A673 (cell line): ENCODE data around the gene CROCC2. TPM values are rescaled to one million over a fixed set of nuclear protein-coding genes. Genes with fewer than 3 reads are reported as not detected.

Source experiments
- BruUV-seq: library from RNA; stranded (reverse); fragments of 400-500 nt; replicated peaks from 2 replicates; lab custom pipeline; 2021; lab: Mats Ljungman, UMichigan
- CTCF ChIA-PET: fragments of 300-600 bp; sonication (Branson Sonifier 250); formaldehyde crosslinking; loops from one replicate; lab custom pipeline; 2022; ENCODE audit warnings: antibody characterized with exemption; lab: Charles Lee
- POLR2A ChIA-PET: fragments of 300-600 bp; sonication (Branson Sonifier 250); formaldehyde crosslinking; loops from one replicate; lab custom pipeline; 2022; ENCODE audit warnings: antibody characterized with exemption; ENCODE audit not compliant: low non-redundant PET; lab: Charles Lee
- DNase-seq: peaks from one replicate; pipeline ENCODE4 v3.0.0-alpha.2; 2015; ENCODE audit warnings: low spot score
- H3K27ac ChIP-seq: fragments of 200-600 bp; sonication (generic); 2 replicates; pipeline ENCODE4 v1.5.1; 2016; ENCODE audit warnings: mixed run types, low read depth, mild to moderate bottlenecking, mixed read lengths, antibody characterized with exemption, low read length; ENCODE audit not compliant: poor library complexity, severe bottlenecking
- H3K27me3 ChIP-seq: fragments of 200-600 bp; sonication (generic); replicated peaks from 2 replicates; pipeline ENCODE4 v1.6.1; 2017; ENCODE audit warnings: mixed run types, low read depth, mild to moderate bottlenecking, mixed read lengths, antibody characterized with exemption, low read length; ENCODE audit not compliant: insufficient read depth, poor library complexity
- H3K36me3 ChIP-seq: fragments of 200-600 bp; sonication (generic); 2 replicates; pipeline ENCODE4 v1.6.1; 2016; ENCODE audit warnings: mixed run types, mild to moderate bottlenecking, mixed read lengths, antibody characterized with exemption, low read length; ENCODE audit not compliant: insufficient read depth, poor library complexity, severe bottlenecking
- H3K4me1 ChIP-seq: fragments of 200-600 bp; sonication (generic); 2 replicates; pipeline ENCODE4 v1.6.1; 2017; ENCODE audit warnings: mixed run types, mild to moderate bottlenecking, mixed read lengths, antibody characterized with exemption, low read length; ENCODE audit not compliant: insufficient read depth, poor library complexity, severe bottlenecking
- H3K4me3 ChIP-seq: fragments of 200-600 bp; sonication (generic); 2 replicates; pipeline ENCODE4 v1.5.1; 2016; ENCODE audit warnings: low read depth, mixed run types, mild to moderate bottlenecking, mixed read lengths, low read length; ENCODE audit not compliant: poor library complexity, severe bottlenecking
- H3K9me3 ChIP-seq: fragments of 200-600 bp; sonication (generic); 2 replicates; pipeline ENCODE4 v1.6.1; 2016; ENCODE audit warnings: mixed run types, low read depth, mild to moderate bottlenecking, mixed read lengths, antibody characterized with exemption, low read length; ENCODE audit not compliant: poor library complexity, severe bottlenecking
- EZH2 ChIP-seq: fragments of 200-600 bp; sonication (generic); IDR thresholded peaks from 2 replicates; pipeline ENCODE4 v1.6.1; 2017; ENCODE audit warnings: borderline replicate concordance, low read depth, mild to moderate bottlenecking, mixed read lengths, antibody characterized with exemption, low read length; ENCODE audit not compliant: poor library complexity, severe bottlenecking
- intact Hi-C: fragments of 100-400 bp; cut with micrococcal nuclease; formaldehyde crosslinking; loops from one replicate; pipeline ENCODE4 v1.10.0; 2022; ENCODE audit not compliant: unreplicated experiment
- total RNA-seq: library from RNA; stranded (reverse); gene quantifications from 2 replicates; pipeline ENCODE4 v1.2.3, GENCODE V29; 2021
- TF ChIP-seq, protein P1 (sequence below): fragments of 300-800, 200-600 bp; sonication (generic); conservative IDR thresholded peaks from 2 replicates; pipeline ENCODE4 v1.5.1; 2017; ENCODE audit warnings: low read depth, mild to moderate bottlenecking, antibody characterized with exemption, low read length, moderate library complexity, mixed read lengths

CROCC2 gene
- total RNA-seq, 1 experiment from 2014 or later = not detected

DNA sequence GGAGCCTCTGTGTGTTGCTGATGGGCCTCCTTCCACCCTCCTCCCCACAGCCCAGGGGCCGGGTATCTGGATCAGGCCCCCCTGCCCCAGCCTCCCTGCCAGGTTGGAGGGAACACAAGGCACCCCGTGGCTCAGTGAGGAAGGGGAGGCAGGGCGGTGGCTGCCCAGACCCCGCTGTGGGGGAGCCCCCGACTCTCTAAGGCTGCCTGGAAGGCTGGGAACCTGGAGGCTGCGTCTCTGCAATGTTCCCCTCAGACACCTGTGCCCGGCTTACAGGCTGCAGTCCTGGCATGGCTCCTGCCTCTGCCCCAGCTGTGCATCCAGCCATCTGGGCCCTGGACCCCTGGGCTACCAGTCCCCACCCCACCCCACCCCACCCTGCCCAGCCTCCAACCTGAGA lies 9.7 kb upstream of the CROCC2 start:
- intact Hi-C loops = no loop called here
- ChIA-PET POLR2A (no interaction called here), CTCF (no interaction called here)

DNA sequence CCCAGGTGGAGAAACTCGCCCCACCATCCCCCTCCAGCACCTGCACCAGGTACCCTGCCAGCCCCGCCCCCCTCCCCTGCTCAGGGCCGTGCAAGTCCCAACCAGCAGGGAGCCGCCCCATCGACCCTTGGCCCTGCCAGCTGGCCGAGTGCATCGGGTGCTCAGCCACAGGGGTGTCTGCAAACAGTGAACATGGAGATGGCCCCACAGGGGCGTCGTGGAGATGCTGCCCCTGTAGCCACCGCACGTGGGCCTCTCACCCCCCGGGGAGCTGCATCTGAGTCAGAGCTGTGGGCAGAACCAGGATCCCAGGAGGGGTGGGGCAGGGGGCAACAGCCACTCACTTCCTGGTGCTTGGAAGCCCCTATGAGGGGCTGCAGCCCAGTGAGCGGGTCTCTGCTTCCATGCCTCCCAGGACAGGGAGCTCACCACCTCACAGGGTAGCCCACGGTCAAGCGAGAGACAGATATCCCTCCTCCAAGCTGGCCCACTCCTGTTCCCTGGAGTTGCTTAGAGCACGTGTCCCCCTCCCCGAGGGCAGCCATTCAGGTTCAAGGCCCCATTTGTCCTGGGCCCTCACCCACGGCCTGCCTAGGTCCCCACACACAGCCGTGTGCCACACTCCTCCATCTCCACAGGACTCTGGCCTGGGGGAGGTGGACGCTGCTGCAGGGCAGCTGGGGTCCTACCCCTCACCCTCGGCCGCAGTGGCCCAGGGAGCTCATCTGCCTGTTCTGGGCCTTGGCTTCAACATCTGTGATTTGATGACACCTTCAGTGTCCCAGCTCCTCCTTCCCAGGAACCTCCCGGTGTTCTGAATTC lies 9.1 kb upstream of the CROCC2 start:
- H3K27ac ChIP-seq = no peak overlapping the region
- H3K9me3 ChIP-seq = no peaks in the 10 kb centered on the region
- CTCF ChIA-PET = no interaction called here
- no peaks in the 10 kb centered on the region for H3K4me1 ChIP-seq
- H3K36me3 ChIP-seq = no peaks in the 10 kb centered on the region
- intact Hi-C loops = no loop called here
- no peak for DNase-seq
- TF ChIP-seq EZH2 = no peak
- TF ChIP-seq, protein P1, sequence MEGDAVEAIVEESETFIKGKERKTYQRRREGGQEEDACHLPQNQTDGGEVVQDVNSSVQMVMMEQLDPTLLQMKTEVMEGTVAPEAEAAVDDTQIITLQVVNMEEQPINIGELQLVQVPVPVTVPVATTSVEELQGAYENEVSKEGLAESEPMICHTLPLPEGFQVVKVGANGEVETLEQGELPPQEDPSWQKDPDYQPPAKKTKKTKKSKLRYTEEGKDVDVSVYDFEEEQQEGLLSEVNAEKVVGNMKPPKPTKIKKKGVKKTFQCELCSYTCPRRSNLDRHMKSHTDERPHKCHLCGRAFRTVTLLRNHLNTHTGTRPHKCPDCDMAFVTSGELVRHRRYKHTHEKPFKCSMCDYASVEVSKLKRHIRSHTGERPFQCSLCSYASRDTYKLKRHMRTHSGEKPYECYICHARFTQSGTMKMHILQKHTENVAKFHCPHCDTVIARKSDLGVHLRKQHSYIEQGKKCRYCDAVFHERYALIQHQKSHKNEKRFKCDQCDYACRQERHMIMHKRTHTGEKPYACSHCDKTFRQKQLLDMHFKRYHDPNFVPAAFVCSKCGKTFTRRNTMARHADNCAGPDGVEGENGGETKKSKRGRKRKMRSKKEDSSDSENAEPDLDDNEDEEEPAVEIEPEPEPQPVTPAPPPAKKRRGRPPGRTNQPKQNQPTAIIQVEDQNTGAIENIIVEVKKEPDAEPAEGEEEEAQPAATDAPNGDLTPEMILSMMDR = no peak
- no peak overlapping the region for H3K4me3 ChIP-seq
- no TSS peak for BruUV-seq
- POLR2A ChIA-PET = no interaction called here
- H3K27me3 ChIP-seq = no peaks in the 10 kb centered on the region

More for the DNA sequence above, 9.7 kb upstream of the CROCC2 start:
- TF ChIP-seq, protein P1 = no peak
- TF ChIP-seq EZH2 = no peak
- Histone ChIP-seq H3K27ac (no peak overlapping the region), H3K9me3 (no peaks in the 10 kb centered on the region), H3K36me3 (no peaks in the 10 kb centered on the region), H3K4me3 (no peak overlapping the region), H3K4me1 (no peaks in the 10 kb centered on the region), H3K27me3 (no peaks in the 10 kb centered on the region)
- no peak for DNase-seq
- BruUV-seq = no TSS peak

DNA sequence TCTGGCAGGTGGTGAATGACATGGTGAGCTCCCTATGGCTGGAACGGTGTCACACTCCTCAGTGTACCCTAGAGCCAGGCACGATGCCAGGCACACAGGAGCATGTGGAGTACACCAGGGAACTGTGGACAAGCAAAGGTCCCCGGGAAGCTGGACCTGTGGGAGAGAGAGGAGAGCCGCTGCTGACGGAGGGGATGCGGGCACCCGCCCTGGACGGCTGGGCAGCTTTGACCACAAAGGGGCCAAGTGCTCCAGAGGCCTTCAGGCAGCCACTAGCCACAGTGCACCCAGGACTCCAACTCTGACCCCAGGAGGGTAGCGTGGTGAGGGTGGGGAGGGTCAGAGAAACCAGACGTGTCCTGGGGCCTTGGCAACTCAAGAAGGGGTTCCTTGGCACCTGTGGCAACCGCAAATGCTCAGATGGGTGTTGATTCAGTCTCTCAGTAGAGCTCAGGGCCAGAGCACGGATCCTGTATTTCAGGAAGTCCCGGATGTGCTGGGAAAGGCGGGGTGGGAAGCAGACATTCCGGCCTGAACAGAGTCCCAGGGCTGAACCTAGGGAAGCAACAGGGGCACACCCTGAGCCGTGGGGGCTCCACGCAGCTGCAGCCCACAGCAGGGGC lies 7.9 kb upstream of the CROCC2 start:
- no peaks in the 10 kb centered on the region for H3K9me3 ChIP-seq
- H3K36me3 ChIP-seq = no peaks in the 10 kb centered on the region
- no TSS peak for BruUV-seq
- CTCF ChIA-PET = no interaction called here
- intact Hi-C loops = no loop called here
- POLR2A ChIA-PET = no interaction called here
- DNase-seq = no peak
- no peaks in the 10 kb centered on the region for H3K27me3 ChIP-seq
- no peaks in the 10 kb centered on the region for H3K4me1 ChIP-seq
- H3K27ac ChIP-seq = no peak overlapping the region
- no peak overlapping the region for H3K4me3 ChIP-seq
- no peak for TF ChIP-seq EZH2
- TF ChIP-seq, protein P1 = no peak
